Liver (tissue), 9 donors: ENCODE measurements around the gene ELL. TPM values are rescaled to one million over a fixed set of nuclear protein-coding genes. Genes with fewer than 3 reads are reported as not detected.

ENCODE experiments used
- DNase-seq: peaks from one replicate; pipeline ENCODE4 v3.0.0-alpha.2; 2017; ENCODE audit warnings: low spot score
- H3K27ac ChIP-seq, 2 donors: one replicate each; pipeline ENCODE4 v1.7.0; 2013; ENCODE audit warnings: inconsistent platforms in 2 of 2, low read length in 2 of 2, control low read depth in 1 of 2, low read depth in 1 of 2, mild to moderate bottlenecking in 1 of 2
- H3K27me3 ChIP-seq, 4 donors: one replicate each; pipeline versions ENCODE4 v1.6.1 to v1.7.0; 2013; ENCODE audit warnings: low read length in 3 of 4, inconsistent platforms in 1 of 4, mild to moderate bottlenecking in 1 of 4, moderate library complexity in 1 of 4; ENCODE audit not compliant: control insufficient read depth in 4 of 4, insufficient read depth in 4 of 4
- H3K36me3 ChIP-seq, 4 donors: one replicate each; pipeline versions ENCODE4 v1.6.1 to v1.7.0; 2013; ENCODE audit warnings: low read length in 3 of 4, mild to moderate bottlenecking in 3 of 4, low read depth in 1 of 4, moderate library complexity in 1 of 4; ENCODE audit not compliant: control insufficient read depth in 4 of 4, insufficient read depth in 3 of 4
- H3K4me1 ChIP-seq, 4 donors: one replicate each; pipeline versions ENCODE4 v1.6.1 to v1.7.0; 2013; ENCODE audit warnings: low read length in 3 of 4, mild to moderate bottlenecking in 3 of 4, moderate library complexity in 1 of 4; ENCODE audit not compliant: control insufficient read depth in 4 of 4, insufficient read depth in 4 of 4
- H3K4me3 ChIP-seq, 3 donors: one replicate each; pipeline versions ENCODE4 v1.6.1 to v1.7.0; 2013; ENCODE audit warnings: low read length in 3 of 3, control low read depth in 1 of 3, low read depth in 1 of 3, mild to moderate bottlenecking in 1 of 3
- H3K9ac ChIP-seq, 2 donors: one replicate each; pipeline ENCODE4 v1.7.0; 2013; ENCODE audit warnings: low read length in 2 of 2, mild to moderate bottlenecking in 2 of 2, moderate library complexity in 2 of 2, control low read depth in 1 of 2, low read depth in 1 of 2
- H3K9me3 ChIP-seq, 4 donors: one replicate each; pipeline versions ENCODE4 v1.6.1 to v1.7.0; 2013; ENCODE audit warnings: low read length in 3 of 4; ENCODE audit not compliant: control insufficient read depth in 4 of 4
- ATF3 ChIP-seq: IDR thresholded peaks from 2 replicates; pipeline ENCODE4 v1.6.1; 2016; ENCODE audit warnings: antibody characterized with exemption
- CTCF ChIP-seq: fragments of 150-350 bp; IDR thresholded peaks from 2 replicates; pipeline ENCODE4 v1.5.1; 2017; ENCODE audit warnings: improper control_type of control experiment, low read depth, low read length; ENCODE audit not compliant: missing input control
- EGR1 ChIP-seq, 2 donors: IDR thresholded peaks; 2 replicates each; pipeline ENCODE4 v1.6.1; 2016 to 2018; ENCODE audit warnings: antibody characterized with exemption in 2 of 2, low read depth in 2 of 2
- FOXA1 ChIP-seq: IDR thresholded peaks from 2 replicates; pipeline ENCODE4 v1.6.1; 2016; ENCODE audit warnings: antibody characterized with exemption
- FOXA2 ChIP-seq: IDR thresholded peaks from 2 replicates; pipeline ENCODE4 v1.6.1; 2016; ENCODE audit warnings: antibody characterized with exemption
- GABPA ChIP-seq, 2 donors: IDR thresholded peaks in 1 of 2; conservative IDR thresholded peaks in 1 of 2; 2 replicates each; pipeline ENCODE4 v1.6.1; 2016; ENCODE audit warnings: antibody characterized with exemption in 2 of 2, mild to moderate bottlenecking in 1 of 2, moderate library complexity in 1 of 2
- HNF4A ChIP-seq, 2 donors: conservative IDR thresholded peaks; 2 replicates each; pipeline ENCODE4 v1.6.1; 2016; ENCODE audit warnings: antibody characterized with exemption in 2 of 2, mild to moderate bottlenecking in 2 of 2
- HNF4G ChIP-seq: IDR thresholded peaks from 2 replicates; pipeline ENCODE4 v1.6.1; 2016; ENCODE audit warnings: antibody characterized with exemption
- MAX ChIP-seq: IDR thresholded peaks from 2 replicates; pipeline ENCODE4 v1.6.1; 2016; ENCODE audit warnings: antibody characterized with exemption
- NR2F2 ChIP-seq: IDR thresholded peaks from 2 replicates; pipeline ENCODE4 v1.6.1; 2016; ENCODE audit warnings: antibody characterized with exemption
- RAD21 ChIP-seq, 2 donors: IDR thresholded peaks; 2 replicates each; pipeline ENCODE4 v1.6.1; 2016; ENCODE audit warnings: antibody characterized with exemption in 2 of 2, mild to moderate bottlenecking in 2 of 2
- REST ChIP-seq: IDR thresholded peaks from 2 replicates; pipeline ENCODE4 v1.6.1; 2016; ENCODE audit warnings: antibody characterized with exemption, mild to moderate bottlenecking
- RXRA ChIP-seq, 2 donors: IDR thresholded peaks; 2 replicates each; pipeline ENCODE4 v1.6.1; 2017 to 2018; ENCODE audit warnings: antibody characterized with exemption in 2 of 2, mild to moderate bottlenecking in 1 of 2
- SP1 ChIP-seq: IDR thresholded peaks from 2 replicates; pipeline ENCODE4 v1.6.1; 2018; ENCODE audit warnings: antibody characterized with exemption, mild to moderate bottlenecking
- ZBTB33 ChIP-seq: IDR thresholded peaks from 2 replicates; pipeline ENCODE4 v1.6.1; 2016; ENCODE audit warnings: antibody characterized with exemption
- WGBS: extraction: QIAGEN DNeasy Blood & Tissue Kit; methylation state at CpG from one replicate; pipeline ENCODE4 v1.1.7; 2013; 5-methylcytosine and 5-hydroxymethylcytosine counted together
- polyA plus RNA-seq, 2 donors: library from polyadenylated mRNA; stranded (reverse) in 1 of 2; unstranded in 1 of 2; fragments of 200-250 nt in 1 of 2; fragments of >200 nt in 1 of 2; fragmentation: Nextera tagmentation in 1 of 2; extraction: Ambion mirVana in 1 of 2; gene quantifications; one replicate each; pipeline versions ENCODE4 v1.2.1 to v1.2.3, GENCODE V29; 2013 to 2015
- total RNA-seq, 2 donors: library from RNA; depleted of rRNA; stranded (reverse); fragments of >200 nt; gene quantifications; one replicate each; pipeline ENCODE4 v1.2.3, GENCODE V29; 2014
- donor health status: healthy.
- donor health status: healthy.
- donor health status: healthy.
- donor health status: healthy.
- donor health status: healthy.

Gene ELL
- total and polyA plus RNA-seq, 4 donors, result 4.5 to 10.5 (median 6.6) TPM

- Histone ChIP-seq H3K36me3 (peaks cover 12 to 51% (median 27%) of the 10 kb centered on the region in 4 donors), H3K9ac (no peak overlapping the region), H3K27ac (no peak overlapping the region), H3K4me1 (peaks cover 0 to 15% (median 12%) of the 10 kb centered on the region in 4 donors), H3K9me3 (no peaks in the 10 kb centered on the region), H3K27me3 (no peaks in the 10 kb centered on the region), H3K4me3 (no peak overlapping the region)
- DNase-seq, result no peak
- TF ChIP-seq HNF4G, result no peak
- TF ChIP-seq ATF3, result no peak
- TF ChIP-seq HNF4A (conservative IDR thresholded peaks at IDR 0.05), result no peak
- TF ChIP-seq EGR1 (IDR thresholded peaks at IDR 0.05; ENCODE audit: low read depth in 2 of 2), result no peak
- TF ChIP-seq ZBTB33, result no peak
- no peak for TF ChIP-seq NR2F2
- no peak for TF ChIP-seq FOXA1
- TF ChIP-seq FOXA2, result no peak
- no peak for TF ChIP-seq GABPA (IDR thresholded peaks at IDR 0.05 in 1 of 2, conservative IDR thresholded peaks at IDR 0.05 in 1 of 2)
- TF ChIP-seq RAD21 (IDR thresholded peaks at IDR 0.05), result no peak
- TF ChIP-seq CTCF, result no peak
- TF ChIP-seq SP1, result no peak
- TF ChIP-seq RXRA (IDR thresholded peaks at IDR 0.05), result no peak
- TF ChIP-seq REST, result no peak
- no peak for TF ChIP-seq MAX
- 84% methylated on average over 15 of the region's 15 CpGs for WGBS
Observed at GRCh38 chr19:18445262-18445948, 76.5 kb downstream of the ELL start.
